Coronary artery (tissue), 2 donors: ENCODE results near the gene NOD1.
"Not testable (repeated sequence)": the region's sequence is repeated elsewhere in the genome, so short reads cannot be mapped to it uniquely, and the experiment has no call there.

Source experiments
- DNase-seq: peaks from one replicate; pipeline ENCODE4 v3.0.0-alpha.2; 2017; ENCODE audit warnings: low spot score
- H3K27ac ChIP-seq, 2 donors: fragments of 200-600 bp; sonication (generic); one replicate each; pipeline ENCODE4 v1.5.1; 2016 to 2019
- H3K4me3 ChIP-seq: fragments of 200-600 bp; sonication (generic); 2 replicates; pipeline ENCODE4 v1.5.1; 2016; ENCODE audit warnings: mild to moderate bottlenecking, moderate library complexity
- CTCF ChIP-seq: fragments of 200-600 bp; sonication (generic); IDR thresholded peaks from one replicate; pipeline ENCODE4 v1.5.1; 2019; ENCODE audit warnings: antibody characterized with exemption

Gene NOD1

GRCh38 chr7:30511494-30511893, 32.9 kb upstream of the NOD1 start:
- DNase-seq, result no peak
- no peak overlapping the region for H3K27ac ChIP-seq
- H3K4me3 ChIP-seq, result no peak overlapping the region
- TF ChIP-seq CTCF, result no peak

GRCh38 chr7:30510124-30511075, 31.8 kb upstream of the NOD1 start:
- no peak for DNase-seq
- no peak overlapping the region for H3K4me3 ChIP-seq
- H3K27ac ChIP-seq, result no peak overlapping the region
- peak; percentile 62 for TF ChIP-seq CTCF

GRCh38 chr7:30509171-30509857, 30.7 kb upstream of the NOD1 start:
- H3K4me3 ChIP-seq, DNase-seq, H3K27ac ChIP-seq: not testable (repeated sequence)

- H3K27ac ChIP-seq, H3K4me3 ChIP-seq, DNase-seq: not testable (repeated sequence)
Measured at GRCh38 chr7:30507346-30507900, 28.8 kb upstream of the NOD1 start.

- DNase-seq, result no peak
- peak overlapping the region; percentile 87 to 91 for H3K27ac ChIP-seq
- TF ChIP-seq CTCF, result no peak
- H3K4me3 ChIP-seq, result peak overlapping the region; percentile 82
Measured at GRCh38 chr7:30505174-30505697, 26.7 kb upstream of the NOD1 start.

- TF ChIP-seq CTCF, result no peak
- Histone ChIP-seq H3K27ac (peak within 1 kb of the TSS; percentile 87 to 91), H3K4me3 (peak within 1 kb of the TSS; percentile 82)
- DNase-seq, result peak; percentile 99
Measured at GRCh38 chr7:30504301-30505173, 26.0 kb upstream of the NOD1 start, which contains the start of gene GGCT. GGCT (minus strand) TSS chr7:30504829; CDS start chr7:30504709, 120 bp downstream.

GRCh38 chr7:30503274-30504212, 25.0 kb upstream of the NOD1 start:
- TF ChIP-seq CTCF, result no peak
- no peak for DNase-seq
- Histone ChIP-seq H3K4me3 (peak overlapping the region; percentile 82), H3K27ac (peak overlapping the region in 1 of 2 donors; percentile 60)
